ENCODE data around the gene STX19. TPM values are rescaled to one million over a fixed set of nuclear protein-coding genes. Genes with fewer than 3 reads are reported as not detected.

The STX19 gene
- polyA plus RNA-seq, 3 donors: not detected

- Mint-ChIP-seq H3K27ac (no peak overlapping the region), H3K4me3 (no peak overlapping the region), H3K27me3 (ENCODE audit: low read depth in 3 of 3) (no peaks in the 10 kb centered on the region), H3K36me3 (peaks cover under 1% of the 10 kb centered on the region in 2 donors), H3K9me3 (no peaks in the 10 kb centered on the region), H3K4me1 (no peaks in the 10 kb centered on the region)
- no peak overlapping the region for H3K9ac ChIP-seq (ENCODE audit: insufficient read depth, low read length, poor library complexity, severe bottlenecking)
- no peaks in the 10 kb centered on the region for H4K20me1 ChIP-seq (ENCODE audit: insufficient read depth, low read length)
- H3K27me3 ChIP-seq (ENCODE audit: control insufficient read depth in 2 of 2, insufficient read depth in 2 of 2, low read length in 2 of 2): no peaks in the 10 kb centered on the region
- no peaks in the 10 kb centered on the region for H3K36me3 ChIP-seq (replicated peaks in 1 of 2; ENCODE audit: control insufficient read depth in 1 of 2, insufficient read depth in 2 of 2, low read length in 2 of 2)
- H3K4me1 ChIP-seq (ENCODE audit: control insufficient read depth in 1 of 2, insufficient read depth in 2 of 2, low read length in 2 of 2): no peaks in the 10 kb centered on the region
- H3K27ac ChIP-seq (ENCODE audit: low read depth in 1 of 2, low read length in 2 of 2): no peak overlapping the region
- no peak overlapping the region for H3K4me3 ChIP-seq (replicated peaks in 1 of 3; ENCODE audit: low read depth in 2 of 3, low read length in 3 of 3)
- no peak for DNase-seq
- no peak overlapping the region for H2AFZ ChIP-seq (ENCODE audit: insufficient read depth, low read depth, low read length, poor library complexity, severe bottlenecking)
- no CpG with 5 or more reads among the region's 2 CpGs for WGBS (ENCODE audit: insufficient coverage)
- no peaks in the 10 kb centered on the region for H3K79me2 ChIP-seq (ENCODE audit: insufficient read depth, low read length)
- no peak for TF ChIP-seq CTCF (IDR thresholded peaks at IDR 0.05)
- H3K4me2 ChIP-seq (replicated peaks; ENCODE audit: extremely low read depth, low read length, poor library complexity, severe bottlenecking): no peak overlapping the region
- no peaks in the 10 kb centered on the region for H3K9me3 ChIP-seq (replicated peaks in 1 of 2; ENCODE audit: control insufficient read depth in 1 of 2, insufficient read depth in 1 of 2, low read length in 2 of 2)
- intact Hi-C loops (cut with micrococcal nuclease): no loop called here
Observed at GRCh38 chr3:93991631-93992030, 36.8 kb downstream of the STX19 start.

DNA sequence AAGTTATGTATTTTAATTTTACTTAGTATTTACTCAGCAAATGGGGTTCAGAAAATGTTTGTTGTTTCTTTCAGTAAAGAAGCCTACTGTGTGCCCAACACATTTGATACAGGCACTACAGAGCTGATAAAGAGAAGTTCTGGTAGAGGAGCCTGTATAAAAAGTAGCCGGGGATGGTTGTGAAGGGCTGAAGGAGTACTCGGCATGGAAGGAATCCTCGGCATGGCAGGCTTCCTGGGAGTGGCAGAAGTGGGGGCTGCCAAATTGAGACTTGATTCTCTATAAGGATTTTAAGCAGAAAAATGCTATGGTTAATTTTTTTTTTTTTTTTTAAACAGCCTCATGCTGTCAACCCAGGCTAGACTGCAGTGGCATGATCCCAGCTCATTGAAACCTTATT, 39.2 kb downstream of the STX19 start:
- no peaks in the 10 kb centered on the region for H3K4me1 Mint-ChIP-seq

More for the DNA sequence above, 39.2 kb downstream of the STX19 start:
- H4K20me1 ChIP-seq (ENCODE audit: insufficient read depth, low read length): no peaks in the 10 kb centered on the region
- no peaks in the 10 kb centered on the region for H3K36me3 ChIP-seq (replicated peaks in 1 of 2; ENCODE audit: control insufficient read depth in 1 of 2, insufficient read depth in 2 of 2, low read length in 2 of 2)
- H3K27ac Mint-ChIP-seq: no peak overlapping the region
- H3K4me3 ChIP-seq (replicated peaks in 1 of 3; ENCODE audit: low read depth in 2 of 3, low read length in 3 of 3): no peak overlapping the region
- no peak for DNase-seq
- H3K9me3 ChIP-seq (replicated peaks in 1 of 2; ENCODE audit: control insufficient read depth in 1 of 2, insufficient read depth in 1 of 2, low read length in 2 of 2): no peaks in the 10 kb centered on the region
- no peaks in the 10 kb centered on the region for H3K9me3 Mint-ChIP-seq
- TF ChIP-seq CTCF (IDR thresholded peaks at IDR 0.05): no peak
- no peak overlapping the region for H3K9ac ChIP-seq (ENCODE audit: insufficient read depth, low read length, poor library complexity, severe bottlenecking)
- intact Hi-C loops (cut with micrococcal nuclease): no loop called here
- no peaks in the 10 kb centered on the region for H3K4me1 ChIP-seq (ENCODE audit: control insufficient read depth in 1 of 2, insufficient read depth in 2 of 2, low read length in 2 of 2)
- H3K4me3 Mint-ChIP-seq: no peak overlapping the region
- no peaks in the 10 kb centered on the region for H3K27me3 Mint-ChIP-seq (ENCODE audit: low read depth in 3 of 3)
- 100% methylated on average over 3 of the region's 3 CpGs for WGBS (ENCODE audit: insufficient coverage)
- no peaks in the 10 kb centered on the region for H3K36me3 Mint-ChIP-seq
- no peak overlapping the region for H3K4me2 ChIP-seq (replicated peaks; ENCODE audit: extremely low read depth, low read length, poor library complexity, severe bottlenecking)
- no peaks in the 10 kb centered on the region for H3K79me2 ChIP-seq (ENCODE audit: insufficient read depth, low read length)
- H3K27me3 ChIP-seq (ENCODE audit: control insufficient read depth in 2 of 2, insufficient read depth in 2 of 2, low read length in 2 of 2): no peaks in the 10 kb centered on the region
- H2AFZ ChIP-seq (ENCODE audit: insufficient read depth, low read depth, low read length, poor library complexity, severe bottlenecking): no peak overlapping the region
- H3K27ac ChIP-seq (ENCODE audit: low read depth in 1 of 2, low read length in 2 of 2): no peak overlapping the region

All from CD14-positive monocyte (primary cell).